Mesothelial cell of epicardium (in vitro differentiated cells): ENCODE results near the gene GSTO2. TPM values are rescaled to one million over a fixed set of nuclear protein-coding genes. Genes with fewer than 3 reads are reported as not detected.

Experiments used
- DNase-seq, 2 experiments: peaks; one replicate each; pipeline ENCODE4 v3.0.0; 2021; ENCODE audit warnings: low spot score in 2 of 2; ENCODE audit not compliant: unreplicated experiment in 2 of 2
- H3K27ac Mint-ChIP-seq: 2 replicates; pipeline ENCODE4 v1.8.0; 2021; ENCODE audit warnings: mixed read lengths
- H3K27me3 Mint-ChIP-seq: 2 replicates; pipeline ENCODE4 v1.8.0; 2021; ENCODE audit warnings: low read depth, mixed read lengths
- H3K36me3 Mint-ChIP-seq: 2 replicates; pipeline ENCODE4 v1.8.0; 2021; ENCODE audit warnings: mixed read lengths
- H3K4me1 Mint-ChIP-seq: 2 replicates; pipeline ENCODE4 v1.8.0; 2021; ENCODE audit warnings: mixed read lengths
- H3K4me3 Mint-ChIP-seq: 2 replicates; pipeline ENCODE4 v1.8.0; 2021; ENCODE audit warnings: mild to moderate bottlenecking, moderate library complexity, mixed read lengths
- H3K9me3 Mint-ChIP-seq: 2 replicates; pipeline ENCODE4 v1.8.0; 2021; ENCODE audit warnings: mixed read lengths
- CTCF ChIP-seq: fragments of 200-600 bp; sonication (generic); IDR thresholded peaks from one replicate; pipeline ENCODE4 v1.5.0; 2021; ENCODE audit warnings: antibody characterized with exemption; ENCODE audit not compliant: unreplicated experiment
- total RNA-seq: library from RNA; stranded (reverse); gene quantifications from 3 replicates; pipeline ENCODE4 v1.2.1, GENCODE V29; 2021

Gene GSTO2
- total RNA-seq, 1 donor from 2014 or later: 11.7 TPM

GRCh38 chr10:104339469-104340110, 70.6 kb downstream of the GSTO2 start:
- H3K4me3 Mint-ChIP-seq: peak overlapping the region; percentile 93
- no peaks in the 10 kb centered on the region for H3K36me3 Mint-ChIP-seq
- no peak for TF ChIP-seq CTCF
- DNase-seq: no peak
- H3K27me3 Mint-ChIP-seq: no peaks in the 10 kb centered on the region
- peaks cover 29% of the 10 kb centered on the region for H3K4me1 Mint-ChIP-seq
- H3K9me3 Mint-ChIP-seq: no peaks in the 10 kb centered on the region
- peak overlapping the region; percentile 99 for H3K27ac Mint-ChIP-seq

- H3K4me3 Mint-ChIP-seq: peak overlapping the region; percentile 34
- DNase-seq: no peak
- H3K36me3 Mint-ChIP-seq: no peaks in the 10 kb centered on the region
- H3K4me1 Mint-ChIP-seq: peaks cover 29% of the 10 kb centered on the region
- peak overlapping the region; percentile 99 for H3K27ac Mint-ChIP-seq
- no peak for TF ChIP-seq CTCF
- H3K27me3 Mint-ChIP-seq: no peaks in the 10 kb centered on the region
- no peaks in the 10 kb centered on the region for H3K9me3 Mint-ChIP-seq
Measured at GRCh38 chr10:104340111-104340526, 71.1 kb downstream of the GSTO2 start.

DNA sequence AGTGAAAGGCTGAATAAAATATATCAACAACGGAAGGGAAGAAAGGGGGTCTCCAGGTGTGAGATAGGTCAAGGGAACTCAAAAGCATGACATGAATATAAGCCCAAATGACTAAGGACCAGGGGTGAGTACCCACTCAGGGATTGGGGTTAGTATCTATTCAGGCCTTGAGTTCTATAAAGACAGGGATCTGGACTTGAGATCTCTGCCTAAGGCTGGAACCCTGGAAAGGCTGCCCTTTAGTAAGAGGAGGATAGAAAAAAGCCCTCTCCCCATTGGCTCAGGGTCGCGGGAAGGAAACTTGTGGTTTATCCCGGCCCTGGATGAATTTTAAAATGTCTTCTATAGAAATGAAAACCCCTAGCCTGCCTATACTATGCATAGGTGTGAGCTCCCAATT, 71.7 kb downstream of the GSTO2 start:
- H3K27me3 Mint-ChIP-seq: no peaks in the 10 kb centered on the region
- TF ChIP-seq CTCF: no peak
- H3K9me3 Mint-ChIP-seq: no peaks in the 10 kb centered on the region
- peak overlapping the region; percentile 34 for H3K4me3 Mint-ChIP-seq
- no peak for DNase-seq
- no peaks in the 10 kb centered on the region for H3K36me3 Mint-ChIP-seq
- peak overlapping the region; percentile 99 for H3K27ac Mint-ChIP-seq
- H3K4me1 Mint-ChIP-seq: peaks cover 29% of the 10 kb centered on the region

- DNase-seq: no peak
- Mint-ChIP-seq H3K27me3 (no peaks in the 10 kb centered on the region), H3K4me3 (no peak overlapping the region), H3K36me3 (no peaks in the 10 kb centered on the region), H3K4me1 (peaks cover 18% of the 10 kb centered on the region), H3K27ac (no peak overlapping the region), H3K9me3 (no peaks in the 10 kb centered on the region)
- TF ChIP-seq CTCF: no peak
Measured at GRCh38 chr10:104342941-104343411, 74.0 kb downstream of the GSTO2 start.

- peaks cover 13% of the 10 kb centered on the region for H3K4me1 Mint-ChIP-seq
- DNase-seq: no peak
- H3K27ac Mint-ChIP-seq: no peak overlapping the region
- no peaks in the 10 kb centered on the region for H3K9me3 Mint-ChIP-seq
- H3K4me3 Mint-ChIP-seq: no peak overlapping the region
- H3K27me3 Mint-ChIP-seq: no peaks in the 10 kb centered on the region
- no peak for TF ChIP-seq CTCF
- no peaks in the 10 kb centered on the region for H3K36me3 Mint-ChIP-seq
Measured at GRCh38 chr10:104344219-104344618, 75.2 kb downstream of the GSTO2 start.

- no peak overlapping the region for H3K4me3 Mint-ChIP-seq
- no peaks in the 10 kb centered on the region for H3K9me3 Mint-ChIP-seq
- H3K27ac Mint-ChIP-seq: no peak overlapping the region
- no peaks in the 10 kb centered on the region for H3K4me1 Mint-ChIP-seq
- DNase-seq: no peak
- no peaks in the 10 kb centered on the region for H3K36me3 Mint-ChIP-seq
- H3K27me3 Mint-ChIP-seq: no peaks in the 10 kb centered on the region
- no peak for TF ChIP-seq CTCF
Measured at GRCh38 chr10:104345515-104345914, 76.5 kb downstream of the GSTO2 start.
